DMS79 treated with DMSO at 0.1 percent for 48 hours (cell line): ENCODE results near the gene STAT5B.

Experiments used
- DNase-seq: peaks from one replicate; lab custom pipeline; 2025; lab: John Stamatoyannopoulos, UW

The STAT5B gene

DNA sequence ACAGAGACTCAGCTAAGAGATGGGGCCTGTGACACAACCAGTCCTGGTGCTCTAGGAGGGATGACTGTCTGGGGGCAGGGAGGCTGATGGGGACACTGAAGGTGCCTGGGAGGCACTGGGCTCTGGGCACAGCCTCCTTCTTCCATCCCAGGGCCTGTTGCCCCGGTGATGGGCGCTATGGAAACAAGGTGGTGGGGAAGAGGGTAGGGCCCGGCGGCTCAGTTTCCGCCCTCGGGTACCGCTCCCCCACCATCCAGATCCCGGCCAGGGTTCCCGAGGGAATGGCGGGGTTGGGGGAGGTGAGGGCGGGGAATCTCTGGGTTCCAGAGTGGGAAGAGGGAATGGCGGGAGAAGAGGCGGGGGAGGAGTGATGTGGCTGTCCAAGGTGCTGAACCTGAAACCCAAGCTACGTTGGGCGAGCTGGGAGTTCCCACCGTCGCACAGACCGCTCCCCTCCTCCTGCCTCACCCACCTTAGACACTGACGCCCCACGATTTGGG lies 96.2 kb downstream of the STAT5B start:
- DNase-seq, result peak; percentile 46

DNA sequence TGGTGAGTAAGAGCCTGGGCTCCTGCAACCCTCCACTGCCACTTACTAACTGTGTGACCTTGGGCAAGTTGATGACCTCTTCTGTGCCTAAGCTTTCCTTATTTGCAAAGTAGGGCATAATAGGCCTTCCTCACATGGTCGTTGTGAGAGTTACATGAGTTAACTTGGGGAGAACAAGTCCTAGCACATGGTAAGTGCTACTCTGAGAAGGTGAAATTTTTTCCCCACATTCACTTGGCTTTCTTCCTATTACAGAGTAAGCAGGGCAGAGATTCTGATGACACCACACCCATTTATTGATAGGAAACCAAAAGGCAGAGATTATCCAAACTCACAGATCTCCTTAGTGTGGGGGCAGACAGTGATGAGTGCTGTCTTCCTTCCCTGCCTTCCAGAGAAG lies 96.9 kb downstream of the STAT5B start:
- DNase-seq, result no peak

DNA sequence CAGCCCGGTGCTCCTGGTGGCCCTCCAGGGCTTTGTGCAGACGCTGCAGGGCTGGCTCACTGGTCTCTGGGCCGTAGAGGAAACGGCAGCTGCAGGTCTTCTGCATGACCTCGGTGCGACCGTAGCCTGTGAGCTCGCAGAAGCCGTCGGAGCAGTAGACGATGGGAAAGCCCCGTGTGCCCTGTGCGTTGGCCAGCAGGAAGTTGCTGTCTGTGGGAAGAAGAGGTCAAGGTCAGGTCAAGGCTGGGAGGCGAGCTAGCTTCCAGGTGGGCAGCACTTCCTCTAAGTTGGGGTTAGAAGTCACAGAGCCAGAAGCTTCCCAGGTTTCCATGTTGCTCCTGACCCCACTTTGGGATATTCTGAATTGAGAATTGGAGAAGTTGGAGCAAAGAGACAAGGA lies 97.4 kb downstream of the STAT5B start:
- DNase-seq, result no peak

DNA sequence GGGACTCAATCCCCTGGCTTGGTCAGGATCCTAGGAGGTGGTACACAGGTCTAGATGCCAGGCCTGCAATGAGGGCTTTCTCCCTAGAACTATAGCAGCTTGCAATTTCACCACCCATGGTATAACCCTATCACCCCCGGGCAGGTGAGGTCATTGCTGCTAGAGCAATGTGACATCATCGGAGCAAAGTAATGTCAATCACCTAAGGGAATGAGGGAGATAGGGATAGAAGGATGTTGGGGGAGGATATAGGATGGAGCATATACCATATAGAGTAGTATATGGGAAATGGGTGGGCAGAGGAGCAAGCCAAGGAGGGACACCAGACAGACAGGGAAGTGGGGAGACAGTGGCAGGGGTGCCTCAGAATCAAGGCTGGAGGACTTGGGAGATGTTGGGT lies 98.5 kb downstream of the STAT5B start:
- DNase-seq, result no peak

DNA sequence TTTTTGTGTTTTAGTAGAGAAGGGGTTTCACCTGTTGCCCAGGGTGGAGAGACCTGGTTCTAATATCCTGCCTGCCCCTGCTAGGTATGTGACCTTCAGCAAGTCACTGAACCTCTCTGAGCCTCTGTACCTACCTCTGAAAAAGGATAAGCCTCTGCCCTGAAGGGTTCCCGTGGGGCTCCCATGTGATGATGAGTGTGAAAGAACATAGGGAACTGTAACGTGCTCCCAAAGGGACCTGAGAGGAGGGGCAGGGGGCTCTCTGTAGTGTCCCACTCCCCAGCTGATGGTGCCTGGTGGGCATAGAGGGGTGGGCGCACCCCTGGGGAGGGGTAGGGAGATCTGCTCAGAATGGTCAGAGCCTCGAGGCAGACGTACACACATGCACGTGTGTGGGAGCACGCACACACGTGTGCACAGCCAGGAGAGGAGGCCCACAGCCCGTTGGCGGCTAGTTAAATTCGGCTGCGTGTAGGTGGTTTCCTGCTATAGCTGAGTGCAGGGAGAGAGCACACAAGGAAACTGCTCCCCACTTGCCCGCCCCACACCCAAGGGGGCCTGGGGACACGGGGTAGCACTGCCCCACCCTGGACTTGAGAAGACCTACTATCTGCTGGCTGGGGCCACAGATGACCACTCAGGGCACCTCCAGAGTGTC lies 101.9 kb downstream of the STAT5B start:
- DNase-seq, result no peak

DNA sequence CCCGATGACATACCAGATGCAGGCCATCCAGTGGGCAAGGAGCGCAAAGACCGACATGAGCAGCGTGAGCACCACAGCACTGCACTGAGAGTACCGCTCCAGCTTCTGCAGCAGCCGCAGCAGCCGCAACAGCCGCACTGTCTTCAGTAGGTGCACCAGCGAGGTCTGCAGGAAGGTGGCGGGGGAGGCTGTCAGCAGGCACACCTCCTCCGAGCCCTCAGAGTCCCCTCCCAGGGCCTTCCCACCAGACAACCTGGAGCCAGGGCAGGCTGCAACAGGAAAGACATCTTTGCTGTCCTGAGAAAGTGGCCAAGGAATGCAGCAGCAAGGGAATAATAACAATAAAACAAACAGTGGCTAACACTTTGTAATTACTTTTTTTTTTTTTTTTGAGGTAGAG lies 104.4 kb downstream of the STAT5B start:
- no peak for DNase-seq

DNA sequence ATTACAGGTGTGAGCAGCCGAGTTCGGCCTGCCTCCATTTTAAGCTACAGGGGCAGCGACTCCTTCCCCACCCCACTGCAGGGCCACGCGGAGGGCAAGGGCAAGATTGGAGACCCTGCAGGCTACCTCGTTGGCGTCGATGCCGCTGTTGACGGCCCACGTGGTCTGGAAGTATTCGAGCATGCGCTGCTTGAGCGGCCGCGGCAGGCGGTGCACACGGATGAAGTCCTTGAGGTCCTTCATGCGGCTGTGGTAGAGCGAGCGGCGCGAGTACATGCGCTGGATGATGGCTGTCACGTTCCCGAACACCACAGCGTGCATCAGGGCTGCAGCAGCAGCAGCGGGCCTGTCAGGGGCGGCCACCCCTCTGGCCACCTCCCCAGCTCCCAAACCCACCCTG lies 106.8 kb downstream of the STAT5B start:
- no peak for DNase-seq

DNA sequence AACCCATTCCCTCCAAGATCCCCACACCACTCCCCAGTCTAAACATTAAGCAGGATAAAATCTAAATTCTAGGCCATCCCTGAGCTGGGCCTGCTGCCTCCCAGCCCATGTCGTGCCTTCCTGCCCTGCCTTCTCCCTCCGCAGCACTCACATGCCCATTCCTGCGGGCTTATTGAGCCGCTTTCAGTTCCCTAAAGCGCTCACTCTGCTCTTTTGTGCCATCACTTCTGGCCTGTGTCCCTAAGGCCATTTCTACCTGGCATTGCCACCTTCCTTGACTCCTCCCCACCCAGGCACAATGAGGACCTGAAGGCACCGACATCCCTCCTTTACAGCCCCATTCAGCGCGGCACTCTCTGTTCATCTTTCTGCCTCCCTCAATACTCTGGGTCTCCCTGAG lies 108.4 kb downstream of the STAT5B start:
- no peak for DNase-seq

DNA sequence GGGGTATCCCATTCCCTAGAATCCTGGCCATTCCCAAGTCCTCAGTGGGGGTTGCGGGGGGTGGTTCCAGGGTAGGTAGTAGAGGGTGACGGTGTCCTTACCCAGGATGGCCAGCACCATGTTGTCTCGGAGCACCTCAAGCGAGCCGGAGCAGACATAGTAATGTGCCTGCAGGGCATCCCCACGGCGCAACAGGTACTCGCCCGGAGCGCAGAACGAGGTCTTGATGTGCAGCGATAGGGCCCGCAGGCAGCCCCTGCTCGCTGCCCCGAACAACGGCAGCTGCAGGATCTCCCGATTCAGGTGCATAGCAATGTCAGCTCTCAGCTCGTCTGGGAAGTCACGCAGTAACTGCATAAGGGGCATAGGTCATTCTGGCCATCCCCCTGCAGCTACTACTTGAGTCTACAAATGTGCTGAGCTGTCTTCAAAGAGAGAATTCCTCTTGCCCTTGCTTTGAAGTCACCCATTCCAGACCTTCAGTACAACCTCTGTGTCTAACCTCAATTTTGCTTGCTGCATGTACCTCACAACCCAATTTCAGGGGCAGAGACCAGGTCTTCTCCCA lies 109.9 kb downstream of the STAT5B start:
- DNase-seq, result no peak

DNA sequence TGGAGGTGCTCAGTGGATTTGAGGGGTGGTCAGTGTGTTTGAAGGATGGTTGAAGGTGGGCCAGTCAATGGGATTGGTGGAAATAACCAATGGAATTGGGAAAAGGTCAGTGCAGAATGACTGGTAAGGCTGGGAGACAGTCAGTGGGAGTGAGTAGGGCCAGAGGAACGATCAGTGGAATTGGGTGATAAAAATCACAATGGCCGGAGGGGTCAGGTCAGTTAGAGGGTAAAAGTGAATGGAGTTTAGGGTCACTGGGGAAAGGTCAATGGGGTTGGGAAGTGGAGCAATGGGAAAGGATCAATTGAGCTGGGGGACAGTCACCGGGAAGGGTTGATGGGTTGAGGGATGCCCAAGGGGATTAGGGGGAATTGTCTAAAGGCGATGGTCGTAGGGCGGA lies 110.4 kb downstream of the STAT5B start:
- DNase-seq, result no peak

DNA sequence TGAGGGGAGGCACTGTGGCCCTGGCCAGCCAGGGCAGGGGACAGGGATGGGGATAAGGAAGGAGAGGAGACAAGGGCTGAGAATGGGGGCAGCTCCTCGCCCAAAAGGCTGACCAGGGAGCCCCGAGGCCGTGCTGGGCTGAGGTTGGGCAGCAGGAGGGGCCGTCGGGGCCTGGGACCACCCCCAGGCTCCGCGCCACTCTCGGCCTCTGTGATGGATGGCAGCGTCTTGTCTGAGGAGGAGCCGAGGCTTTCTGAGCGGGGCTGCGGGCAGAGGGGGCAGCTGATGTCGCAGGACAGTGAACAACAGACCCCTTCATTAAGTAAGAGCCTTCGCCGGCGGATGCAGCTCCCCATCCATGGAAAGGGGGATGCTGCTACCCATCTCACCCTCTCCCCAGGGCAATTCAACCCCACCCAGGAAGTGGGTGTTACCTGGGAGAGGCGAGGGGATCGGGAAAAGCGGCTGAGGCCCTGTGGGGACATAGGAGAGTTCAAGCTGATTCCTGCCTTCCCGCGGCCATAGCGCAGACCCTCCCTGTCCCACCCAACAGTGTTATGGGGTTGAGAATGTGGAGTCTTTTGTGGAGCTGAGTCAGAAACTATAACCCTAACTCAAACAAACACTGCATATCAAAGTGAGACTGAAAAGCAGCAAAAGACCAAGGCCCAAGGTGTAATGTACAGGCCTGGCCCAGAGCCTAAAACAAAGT lies 112.3 kb downstream of the STAT5B start:
- DNase-seq, result no peak

DNA sequence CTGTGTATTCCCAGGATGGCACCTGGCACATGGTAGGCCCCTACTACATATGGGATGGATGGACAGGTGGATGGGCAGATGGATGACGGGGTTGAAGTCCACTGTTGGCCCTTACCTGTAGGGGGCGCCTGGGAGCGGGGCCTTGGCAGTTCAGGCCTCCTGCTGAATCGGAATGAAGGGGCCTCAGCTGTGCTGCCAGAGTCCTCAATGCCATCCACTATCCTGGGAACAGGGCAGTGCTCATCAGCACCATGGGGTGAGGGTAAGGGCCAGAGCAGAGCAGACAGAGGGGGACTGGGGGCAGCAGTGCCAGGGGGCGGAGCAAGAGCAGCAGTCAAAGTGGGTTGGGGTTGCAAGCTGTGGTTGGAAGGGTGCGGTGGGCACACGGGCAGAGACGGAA lies 113.1 kb downstream of the STAT5B start:
- DNase-seq, result no peak

DNA sequence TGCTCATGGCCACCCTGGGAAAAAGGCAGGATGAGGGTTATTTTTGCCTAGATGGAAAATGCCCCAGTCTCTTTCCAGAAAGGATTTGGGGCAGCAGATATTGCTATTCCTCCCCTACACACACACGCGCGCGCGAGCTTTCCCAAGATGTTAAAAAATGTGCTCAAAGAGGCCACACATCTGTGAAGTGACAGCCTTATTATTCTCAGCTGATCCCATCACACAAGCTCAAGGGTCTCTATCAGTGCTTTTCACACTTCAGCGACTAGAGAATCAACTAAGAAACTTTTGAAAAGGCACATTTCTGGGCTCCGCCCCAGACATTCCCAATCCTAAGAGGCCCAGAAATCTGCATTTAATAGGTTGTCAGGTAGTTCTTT lies 115.7 kb downstream of the STAT5B start:
- DNase-seq, result no peak

DNA sequence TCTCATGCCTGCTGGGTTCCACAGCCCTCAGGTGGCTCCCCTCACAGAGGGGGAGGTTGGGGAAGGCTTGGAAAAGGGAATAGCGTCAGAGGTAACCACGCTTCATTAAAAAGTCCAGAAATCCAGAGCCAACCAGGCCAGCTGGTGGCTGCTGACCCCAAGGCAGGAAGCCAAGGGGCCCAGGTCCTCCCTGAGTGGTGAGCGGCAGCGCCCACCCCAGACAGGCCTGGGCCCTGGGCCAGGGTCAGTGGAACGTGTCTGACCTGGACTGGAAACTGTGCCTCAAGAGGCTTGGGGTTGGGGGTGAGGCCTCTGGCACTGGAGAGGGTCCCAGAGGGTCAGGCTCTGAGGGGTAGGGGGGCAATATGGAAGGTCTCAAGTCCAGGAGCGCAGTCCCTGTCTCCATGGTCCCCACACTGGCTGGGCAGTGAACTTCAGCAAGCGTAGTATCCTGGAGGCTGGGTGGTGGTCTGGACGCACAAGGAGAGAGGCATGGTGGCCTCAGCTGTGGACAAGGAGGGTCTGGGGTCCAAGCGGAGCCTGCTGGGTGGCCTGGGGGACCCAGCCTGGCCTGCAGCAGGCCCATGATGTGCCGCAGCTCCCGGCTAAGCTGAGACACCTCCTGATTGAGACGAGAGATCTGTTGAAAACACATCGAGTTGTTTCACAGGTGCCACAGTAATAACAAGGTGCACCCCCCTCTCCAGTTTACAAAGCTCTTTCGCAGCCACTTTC lies 116.2 kb downstream of the STAT5B start:
- no peak for DNase-seq

DNA sequence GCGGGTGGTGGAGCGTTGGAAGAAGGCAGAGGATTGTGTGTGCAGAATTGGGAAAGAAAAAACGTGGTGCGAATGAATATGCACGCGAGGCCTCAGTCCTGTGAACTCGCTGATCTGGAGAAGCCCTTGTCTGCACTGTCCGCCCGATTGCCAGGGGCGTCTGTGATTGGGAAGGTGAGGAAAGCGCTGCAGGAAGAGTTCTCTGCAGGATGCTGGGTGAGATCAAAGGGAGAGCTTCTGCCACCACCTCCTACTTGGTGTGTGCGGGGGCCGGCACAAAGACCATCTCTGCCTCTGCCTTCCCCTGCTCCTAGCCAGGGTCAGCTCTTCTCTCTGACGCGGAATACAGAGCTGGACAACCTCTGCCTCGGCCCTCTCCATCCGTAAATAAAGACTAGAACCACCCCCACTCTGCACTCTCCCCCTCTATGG lies 120.6 kb downstream of the STAT5B start:
- no peak for DNase-seq

DNA sequence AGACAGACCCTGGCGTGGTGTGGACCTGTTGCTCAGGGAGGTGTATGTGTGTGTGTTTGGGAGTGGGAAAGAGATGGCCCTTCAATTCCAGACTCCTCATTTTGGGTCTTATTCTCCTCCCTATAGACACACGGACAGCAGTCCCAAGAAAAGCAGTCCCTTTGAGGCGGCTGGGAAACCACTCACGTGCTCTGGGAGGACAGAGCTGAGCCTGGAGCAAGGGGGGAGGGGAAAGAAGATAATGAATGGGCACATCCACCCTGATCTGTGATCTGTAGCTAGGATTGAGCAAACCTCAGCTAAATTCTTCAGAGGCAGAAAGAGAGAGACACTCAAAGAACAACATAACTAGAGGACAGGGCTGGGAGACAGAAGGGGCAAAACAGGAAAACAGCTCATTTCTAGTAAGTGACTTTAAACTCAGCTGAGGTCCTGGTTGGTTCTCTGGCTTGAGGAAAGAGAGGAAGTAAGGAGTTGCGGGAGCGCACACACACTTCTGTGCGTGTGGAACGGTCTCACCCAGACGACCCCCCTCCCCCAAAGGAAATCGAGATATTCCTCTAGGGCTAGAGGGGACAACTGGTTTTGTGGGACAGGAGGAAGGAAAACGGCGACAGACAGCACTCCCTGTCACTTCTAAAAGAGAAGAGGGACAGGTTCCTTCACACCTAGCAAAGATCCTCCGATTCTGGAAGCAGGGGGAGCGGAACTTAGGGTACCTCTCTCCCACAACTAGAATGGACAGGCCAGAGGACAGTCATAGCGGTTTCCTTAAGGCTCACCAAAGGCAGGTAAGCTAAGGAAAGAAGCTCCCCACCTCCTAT lies 122.1 kb downstream of the STAT5B start:
- no peak for DNase-seq
